ENCODE data around the gene MSH5.

DNA sequence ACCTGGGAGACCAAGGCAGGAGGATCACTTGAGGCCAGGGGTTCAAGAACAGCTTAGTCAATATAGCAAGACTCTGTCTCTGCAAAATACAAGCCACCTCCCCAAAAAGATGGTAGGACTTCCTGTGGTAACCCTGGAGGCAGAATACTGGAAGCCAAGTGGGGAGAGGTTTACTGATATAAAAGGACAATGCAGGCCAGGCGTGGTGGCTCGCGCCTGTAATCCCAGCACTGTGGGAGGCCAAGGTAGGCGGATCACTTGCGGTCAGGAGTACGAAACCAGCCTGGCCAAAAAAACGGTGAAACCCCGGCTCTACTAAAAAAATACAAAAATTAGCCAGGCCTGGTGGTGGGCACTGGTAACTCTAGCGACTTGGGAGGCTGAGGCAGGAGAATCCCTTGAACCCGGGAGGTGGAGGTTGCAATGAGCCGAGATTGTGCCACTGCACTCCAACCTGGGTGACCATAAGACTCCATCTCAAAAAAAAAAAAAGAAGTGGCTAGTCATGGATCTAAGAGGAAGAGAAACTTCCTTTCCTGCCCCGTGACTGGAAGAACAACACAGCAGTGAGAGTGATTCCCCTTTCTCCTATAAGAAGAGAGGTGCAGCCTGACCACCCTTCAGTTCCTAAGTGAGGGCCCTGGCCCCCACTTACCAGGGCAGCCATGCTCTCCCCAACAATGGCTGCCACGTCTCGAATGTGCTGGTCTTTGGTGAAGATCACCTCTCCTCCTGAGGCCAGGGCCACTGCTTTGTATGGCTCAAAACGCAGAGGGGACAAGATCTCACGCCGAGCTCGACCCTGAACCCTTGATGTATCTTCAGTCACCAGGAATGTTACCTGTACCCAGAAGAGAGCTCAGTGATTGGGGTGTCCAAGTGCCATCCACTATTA is 28.8 kb downstream of the MSH5 start:
- TF ChIP-seq, protein P1, sequence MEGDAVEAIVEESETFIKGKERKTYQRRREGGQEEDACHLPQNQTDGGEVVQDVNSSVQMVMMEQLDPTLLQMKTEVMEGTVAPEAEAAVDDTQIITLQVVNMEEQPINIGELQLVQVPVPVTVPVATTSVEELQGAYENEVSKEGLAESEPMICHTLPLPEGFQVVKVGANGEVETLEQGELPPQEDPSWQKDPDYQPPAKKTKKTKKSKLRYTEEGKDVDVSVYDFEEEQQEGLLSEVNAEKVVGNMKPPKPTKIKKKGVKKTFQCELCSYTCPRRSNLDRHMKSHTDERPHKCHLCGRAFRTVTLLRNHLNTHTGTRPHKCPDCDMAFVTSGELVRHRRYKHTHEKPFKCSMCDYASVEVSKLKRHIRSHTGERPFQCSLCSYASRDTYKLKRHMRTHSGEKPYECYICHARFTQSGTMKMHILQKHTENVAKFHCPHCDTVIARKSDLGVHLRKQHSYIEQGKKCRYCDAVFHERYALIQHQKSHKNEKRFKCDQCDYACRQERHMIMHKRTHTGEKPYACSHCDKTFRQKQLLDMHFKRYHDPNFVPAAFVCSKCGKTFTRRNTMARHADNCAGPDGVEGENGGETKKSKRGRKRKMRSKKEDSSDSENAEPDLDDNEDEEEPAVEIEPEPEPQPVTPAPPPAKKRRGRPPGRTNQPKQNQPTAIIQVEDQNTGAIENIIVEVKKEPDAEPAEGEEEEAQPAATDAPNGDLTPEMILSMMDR (IDR thresholded peaks at IDR 0.05): no peak
- TF ChIP-seq POLR2A (IDR thresholded peaks at IDR 0.05): no peak
